HG03103 (cell line): ENCODE measurements around the gene PLEKHM3.

Experiments
- ATAC-seq: cut with Tn5 transposase; IDR thresholded peaks from one replicate; pipeline ENCODE4 v1.9.1; 2021; ENCODE audit warnings: low read depth; ENCODE audit not compliant: unreplicated experiment

Gene PLEKHM3

DNA sequence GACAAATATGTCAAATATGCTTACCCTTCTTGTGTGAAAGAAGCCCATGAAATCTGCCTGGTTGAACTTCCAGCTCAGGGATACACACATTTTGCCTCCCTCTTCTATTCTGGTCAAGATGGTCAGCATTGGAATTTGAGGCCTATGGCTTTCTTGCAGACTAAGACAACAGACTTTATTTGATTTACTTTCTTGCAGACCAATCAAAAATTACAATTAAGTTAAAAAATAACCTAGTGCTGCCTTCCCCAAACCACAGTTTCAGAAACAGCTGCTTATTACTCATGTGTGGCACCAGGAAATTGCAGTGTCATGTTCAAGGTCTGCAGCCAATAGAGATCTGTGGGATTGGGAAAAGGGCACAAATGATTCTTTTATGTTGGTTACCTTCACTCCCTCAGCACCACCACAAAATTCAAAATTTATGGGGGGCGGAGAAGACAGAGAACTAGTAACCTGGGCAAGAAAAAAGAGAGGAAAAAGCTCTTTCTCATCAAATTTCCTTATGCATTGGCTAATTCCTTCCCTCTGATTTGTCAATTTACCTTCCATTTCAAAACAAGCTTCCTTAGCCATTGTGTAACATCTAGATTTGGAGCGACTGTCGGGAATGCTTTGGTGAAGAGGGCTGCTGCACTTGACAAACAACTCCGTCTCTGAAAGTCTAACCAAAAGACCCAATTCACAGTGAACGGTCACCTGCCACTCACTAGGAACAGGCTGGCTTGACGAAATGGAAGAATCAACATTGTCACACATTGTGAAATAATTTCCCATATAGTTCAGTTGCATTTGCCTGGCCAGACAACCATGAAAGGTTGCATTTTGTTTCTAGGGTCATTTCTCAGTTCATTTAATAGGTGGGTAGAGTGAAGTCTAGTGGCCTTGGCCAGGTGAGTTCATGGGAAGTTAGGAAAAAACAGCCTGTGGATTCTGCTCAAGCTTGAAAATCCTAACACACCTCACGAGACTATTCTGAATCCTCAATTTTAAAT lies 155.2 kb downstream of the PLEKHM3 start:
- ATAC-seq, result no peak

DNA sequence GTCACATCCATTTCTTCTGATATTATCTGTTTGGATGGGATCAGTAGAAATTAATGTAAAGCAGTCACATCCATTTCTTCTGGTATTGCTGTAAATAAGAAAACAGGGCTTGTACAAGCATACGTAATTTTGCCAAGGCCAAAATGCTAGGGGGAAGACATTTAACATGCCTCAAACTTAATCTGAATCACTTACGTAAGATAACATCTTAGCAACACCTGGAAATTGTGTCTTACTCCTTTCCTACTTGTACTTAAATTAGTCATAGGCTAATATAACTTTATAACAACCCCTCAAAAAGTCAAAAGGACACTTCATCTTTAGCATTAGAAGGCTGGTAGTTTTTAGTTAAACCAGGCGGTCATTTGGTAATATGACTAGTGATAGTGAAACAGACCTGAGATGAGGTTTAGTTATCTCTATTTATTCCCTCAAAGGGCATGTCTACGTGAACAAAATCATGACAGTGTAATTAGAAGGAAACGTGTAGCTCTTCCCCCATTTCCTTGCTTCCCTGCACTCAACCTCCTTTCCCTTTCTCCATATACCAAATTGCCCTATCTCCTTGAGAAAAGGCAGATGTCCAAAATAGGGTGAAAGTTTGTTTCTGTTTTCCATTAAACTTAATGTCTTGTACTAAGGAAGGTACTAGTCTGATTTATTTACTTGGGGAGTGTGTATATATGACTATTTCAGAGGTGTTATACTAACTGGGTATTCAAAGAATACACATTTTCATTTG lies 156.3 kb downstream of the PLEKHM3 start:
- no peak for ATAC-seq

GRCh38 chr2:207867905-207868304 lies 157.4 kb downstream of the PLEKHM3 start:
- no peak for ATAC-seq

DNA sequence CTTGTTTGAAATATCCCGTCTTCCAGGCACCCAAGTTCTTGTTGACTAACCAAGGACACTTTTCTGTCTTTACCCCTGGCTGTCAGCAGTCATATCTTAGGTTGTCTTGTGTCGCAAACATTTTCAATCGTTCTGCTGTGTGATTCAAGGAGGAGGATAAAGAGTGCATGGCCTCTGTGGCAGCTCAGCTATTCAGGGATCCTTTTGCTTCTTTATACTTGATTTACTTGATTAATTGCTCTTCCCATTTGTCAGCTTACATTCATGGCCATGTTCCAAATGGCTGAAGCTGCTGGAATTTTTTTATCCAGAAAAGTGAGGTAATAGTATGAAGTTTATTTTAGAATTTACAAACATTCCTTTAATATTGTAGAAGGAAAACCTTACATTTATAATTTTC lies 158.3 kb downstream of the PLEKHM3 start:
- no peak for ATAC-seq

GRCh38 chr2:207865210-207865609 lies 160.1 kb downstream of the PLEKHM3 start:
- no peak for ATAC-seq

- ATAC-seq, result no peak
These were observed 162.0 kb downstream of the PLEKHM3 start for GRCh38 chr2:207863345-207863744.

GRCh38 chr2:207861789-207862188 lies 163.5 kb downstream of the PLEKHM3 start:
- no peak for ATAC-seq

DNA sequence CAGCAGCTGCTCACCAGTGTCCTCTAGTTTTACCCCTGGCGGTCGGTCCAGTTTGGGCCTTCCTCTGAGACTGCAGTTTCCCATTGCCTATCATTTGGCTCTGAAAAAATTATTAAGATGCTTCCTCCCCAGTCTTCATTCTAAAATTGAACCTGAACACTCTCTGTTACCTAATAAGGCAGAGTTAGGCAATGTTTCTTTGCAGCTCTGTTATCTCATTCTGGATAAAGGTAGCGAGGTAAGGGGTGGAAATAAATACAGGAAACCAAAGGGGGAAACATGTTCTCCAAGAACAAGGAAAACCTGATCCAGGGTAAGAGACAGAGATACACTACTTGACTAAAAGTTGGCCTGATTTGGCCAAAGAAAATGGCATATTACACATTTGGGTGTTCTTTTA lies 164.6 kb downstream of the PLEKHM3 start:
- no peak for ATAC-seq

GRCh38 chr2:207855591-207855990 lies 169.7 kb downstream of the PLEKHM3 start:
- no peak for ATAC-seq

- ATAC-seq, result no peak
These were observed 170.6 kb downstream of the PLEKHM3 start for GRCh38 chr2:207854484-207855440.

DNA sequence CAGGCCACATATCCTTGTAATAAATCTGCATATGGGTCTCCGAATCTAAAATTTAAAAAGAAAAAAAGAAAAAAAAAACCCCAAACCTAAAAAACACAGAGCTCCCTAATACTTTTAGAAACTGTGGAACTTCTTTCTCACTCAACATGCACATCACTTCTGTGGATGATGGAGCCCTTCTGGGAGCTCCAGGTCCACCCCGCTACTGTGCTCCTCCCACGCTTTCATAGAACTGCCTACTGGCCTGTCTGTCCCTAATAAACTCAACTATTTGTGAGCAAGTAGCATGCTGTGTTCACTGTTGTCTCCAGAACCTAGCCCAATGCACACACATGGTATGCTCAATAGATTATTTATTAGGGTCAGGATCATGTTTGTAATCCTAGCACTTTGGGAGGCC lies 172.5 kb downstream of the PLEKHM3 start:
- no peak for ATAC-seq

- ATAC-seq, result no peak
These were observed 175.9 kb downstream of the PLEKHM3 start for GRCh38 chr2:207849443-207849842.

DNA sequence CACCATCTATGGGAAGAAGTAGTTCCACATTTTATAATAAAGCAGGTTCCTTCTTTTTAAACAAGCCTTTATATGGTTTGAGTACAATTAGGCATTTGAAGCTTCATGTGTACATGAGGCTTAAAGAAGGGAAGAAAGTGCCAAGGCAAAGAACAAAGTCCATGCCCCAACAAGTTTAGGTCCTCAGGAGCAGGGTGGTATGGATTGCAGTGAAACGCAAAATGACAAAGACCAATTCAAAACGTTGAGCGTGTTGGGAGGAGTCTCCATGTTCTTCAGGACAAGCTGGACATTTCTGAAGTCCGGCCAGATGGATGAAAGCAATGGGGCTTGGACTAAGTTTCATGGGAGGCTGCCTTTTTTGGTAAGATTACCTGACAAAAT lies 176.8 kb downstream of the PLEKHM3 start:
- no peak for ATAC-seq

DNA sequence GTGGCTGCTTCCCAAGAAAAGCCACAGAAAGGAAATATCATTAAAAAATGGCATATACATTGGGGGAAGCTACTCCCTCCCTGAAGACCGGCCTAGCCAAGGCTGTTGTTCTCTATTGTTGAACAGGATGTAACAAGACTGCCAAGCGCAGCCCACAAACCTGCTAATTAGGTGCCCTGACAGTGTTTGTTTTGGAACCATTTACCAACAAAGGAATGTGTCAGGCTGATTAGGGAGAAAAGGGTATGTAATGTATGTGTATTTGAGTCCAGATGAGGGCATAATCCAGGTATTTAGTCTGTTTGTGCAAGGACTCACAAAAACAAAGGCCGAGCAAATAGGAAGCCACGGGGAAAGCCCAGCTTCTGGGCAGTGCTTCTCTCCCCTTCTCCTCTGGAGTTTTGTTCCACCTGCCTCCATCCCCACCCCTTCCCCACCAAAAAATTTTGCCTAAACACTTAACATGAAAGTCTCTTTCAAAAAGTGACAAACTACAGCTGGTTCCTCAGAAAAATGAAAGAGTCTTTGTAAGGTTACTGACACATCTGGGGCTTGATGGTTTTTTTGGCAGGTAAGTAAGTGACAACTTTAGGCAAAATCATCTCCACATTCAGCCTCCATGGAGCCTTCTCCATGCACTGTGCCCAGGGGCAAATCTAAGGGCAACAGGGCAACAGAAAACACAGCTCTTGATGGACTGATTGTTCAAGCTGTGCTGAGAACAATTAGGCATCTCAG lies 177.4 kb downstream of the PLEKHM3 start:
- no peak for ATAC-seq

DNA sequence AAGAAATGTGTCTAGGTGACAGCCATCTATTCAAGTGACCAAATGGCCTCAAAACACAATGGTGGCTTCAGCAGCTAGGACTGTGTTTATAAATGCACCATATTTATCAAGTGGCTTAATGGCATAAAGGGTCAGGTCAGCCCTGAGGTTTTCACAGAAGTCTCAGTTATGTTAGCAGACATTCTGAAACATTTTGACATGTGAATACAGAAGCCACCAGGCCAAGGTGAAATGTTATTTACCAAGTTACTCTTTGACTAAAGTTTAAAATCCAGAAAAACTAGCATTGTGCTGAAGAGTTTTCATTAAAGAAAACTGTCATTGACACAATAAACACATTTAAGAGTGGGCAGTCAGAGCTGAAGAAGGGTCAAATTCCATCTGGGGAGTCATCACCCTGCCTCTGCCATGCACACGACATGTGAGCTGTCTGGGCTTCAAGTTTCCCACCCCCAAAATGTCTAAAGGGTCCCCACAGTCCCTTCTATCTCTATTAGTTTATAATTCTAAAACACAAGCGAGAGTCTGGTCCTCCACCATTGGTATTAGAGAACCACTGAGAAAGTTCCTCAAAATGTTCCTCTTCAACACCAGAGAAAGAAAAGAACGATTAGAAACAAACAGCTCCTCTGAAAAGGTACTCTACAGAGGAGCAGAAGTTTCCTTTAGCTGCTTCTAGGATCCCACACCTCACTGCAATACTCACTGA lies 178.1 kb downstream of the PLEKHM3 start:
- ATAC-seq, result no peak

- ATAC-seq, result no peak
These were observed 180.0 kb downstream of the PLEKHM3 start for GRCh38 chr2:207845202-207845864.

DNA sequence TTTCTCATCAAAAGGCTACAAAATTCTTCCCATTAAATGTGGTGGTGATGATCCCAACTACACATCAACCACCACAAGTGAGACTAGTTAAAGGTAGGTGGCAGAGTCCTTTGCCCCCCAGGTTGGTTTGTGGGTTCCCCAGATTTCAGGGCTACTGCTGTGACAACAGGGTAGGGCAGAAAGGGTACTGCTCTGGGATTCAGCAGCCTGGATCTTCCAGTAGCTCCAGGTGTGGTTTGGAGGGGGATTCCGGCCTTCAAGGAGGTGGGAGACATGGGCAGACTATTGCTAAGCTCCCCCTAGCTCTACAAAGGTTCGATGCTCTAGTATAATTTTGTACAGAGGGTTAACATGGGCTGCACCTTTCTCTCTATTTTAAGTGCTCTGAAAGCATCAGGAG lies 180.7 kb downstream of the PLEKHM3 start:
- no peak for ATAC-seq

- ATAC-seq, result no peak
These were observed 185.2 kb downstream of the PLEKHM3 start for GRCh38 chr2:207840101-207840500.

- ATAC-seq, result no peak
These were observed 185.8 kb downstream of the PLEKHM3 start for GRCh38 chr2:207839575-207839974.
